H9 (cell line): ENCODE data around the gene PITPNM1. TPM values are rescaled to one million over a fixed set of nuclear protein-coding genes. Genes with fewer than 3 reads are reported as not detected.

ENCODE experiments used
- DNase-seq: peaks from one replicate; pipeline ENCODE4 v3.0.0-alpha.2; 2017
- H2AFZ ChIP-seq: one replicate; pipeline ENCODE4 v1.6.1; 2013; ENCODE audit warnings: mild to moderate bottlenecking, low read length, control low read depth, moderate library complexity
- H2AK5ac ChIP-seq: 2 replicates; pipeline ENCODE4 v1.6.1; 2013; ENCODE audit warnings: low read length, control low read depth, mixed read lengths; ENCODE audit not compliant: insufficient read length
- H2BK120ac ChIP-seq: one replicate; pipeline ENCODE4 v1.6.1; 2013; ENCODE audit warnings: low read depth, mild to moderate bottlenecking, low read length, control low read depth, inconsistent platforms; ENCODE audit not compliant: poor library complexity, severe bottlenecking
- H2BK12ac ChIP-seq: 2 replicates; pipeline ENCODE4 v1.6.1; 2013; ENCODE audit warnings: low read length, control low read depth, mixed read lengths, low read depth; ENCODE audit not compliant: insufficient read length
- H2BK15ac ChIP-seq: 2 replicates; pipeline ENCODE4 v1.6.1; 2013; ENCODE audit warnings: low read depth, low read length, control low read depth
- H2BK20ac ChIP-seq: one replicate; pipeline ENCODE4 v1.6.1; 2013; ENCODE audit warnings: low read depth, mild to moderate bottlenecking, low read length, control low read depth, inconsistent platforms; ENCODE audit not compliant: poor library complexity, severe bottlenecking
- H2BK5ac ChIP-seq: 2 replicates; pipeline ENCODE4 v1.6.1; 2013; ENCODE audit warnings: low read length, control low read depth, mixed read lengths; ENCODE audit not compliant: insufficient read length
- H3K14ac ChIP-seq: 2 replicates; pipeline ENCODE4 v1.6.1; 2013; ENCODE audit warnings: low read length, control low read depth; ENCODE audit not compliant: insufficient read depth
- H3K18ac ChIP-seq: 2 replicates; pipeline ENCODE4 v1.6.1; 2013; ENCODE audit warnings: low read depth, mild to moderate bottlenecking, mixed read lengths, low read length, control low read depth; ENCODE audit not compliant: insufficient read length
- H3K23ac ChIP-seq: 2 replicates; pipeline ENCODE4 v1.6.1; 2013; ENCODE audit warnings: low read length, control low read depth, mixed read lengths, low read depth; ENCODE audit not compliant: insufficient read length
- H3K23me2 ChIP-seq: 2 replicates; pipeline ENCODE4 v1.6.1; 2013; ENCODE audit warnings: low read depth, mild to moderate bottlenecking, mixed read lengths, low read length, control low read depth; ENCODE audit not compliant: insufficient read length, poor library complexity, severe bottlenecking
- H3K27ac ChIP-seq: 2 replicates; pipeline ENCODE4 v1.5.1; 2013; ENCODE audit warnings: low read length, control low read depth, mixed read lengths, low read depth; ENCODE audit not compliant: insufficient read length
- H3K27me3 ChIP-seq: 2 replicates; pipeline ENCODE4 v1.6.1; 2013; ENCODE audit warnings: low read length, control low read depth, inconsistent platforms; ENCODE audit not compliant: insufficient read depth
- H3K4ac ChIP-seq: 2 replicates; pipeline ENCODE4 v1.6.1; 2013; ENCODE audit warnings: low read depth, mild to moderate bottlenecking, control low read depth, inconsistent platforms, low read length, moderate library complexity
- H3K4me1 ChIP-seq: 2 replicates; pipeline ENCODE4 v1.6.1; 2013; ENCODE audit warnings: low read length, control low read depth, inconsistent platforms; ENCODE audit not compliant: insufficient read depth
- H3K4me2 ChIP-seq: 2 replicates; pipeline ENCODE4 v1.6.1; 2013; ENCODE audit warnings: low read length, control low read depth, mixed read lengths; ENCODE audit not compliant: insufficient read length, insufficient read depth
- H3K56ac ChIP-seq: 2 replicates; pipeline ENCODE4 v1.6.1; 2013; ENCODE audit warnings: low read depth, mild to moderate bottlenecking, mixed read lengths, low read length, control low read depth; ENCODE audit not compliant: insufficient read length
- H3K79me1 ChIP-seq: 2 replicates; pipeline ENCODE4 v1.6.1; 2013; ENCODE audit warnings: low read depth, mild to moderate bottlenecking, moderate library complexity, low read length, control low read depth, inconsistent platforms; ENCODE audit not compliant: insufficient read depth, poor library complexity, severe bottlenecking
- H3K79me2 ChIP-seq: 2 replicates; pipeline ENCODE4 v1.6.1; 2013; ENCODE audit warnings: low read length, control low read depth, inconsistent platforms; ENCODE audit not compliant: insufficient read depth
- H3K9ac ChIP-seq: 2 replicates; pipeline ENCODE4 v1.6.1; 2013; ENCODE audit warnings: low read length, control low read depth, mixed read lengths; ENCODE audit not compliant: insufficient read length; ENCODE audit errors: extremely low read depth
- H3K9me3 ChIP-seq: one replicate; pipeline ENCODE4 v1.6.1; 2013; ENCODE audit warnings: low read depth, low read length, inconsistent platforms; ENCODE audit not compliant: control insufficient read depth
- H3T11ph ChIP-seq: one replicate; pipeline ENCODE4 v1.6.1; 2013; ENCODE audit warnings: mild to moderate bottlenecking, low read length, control low read depth, inconsistent platforms
- H4K20me1 ChIP-seq: one replicate; pipeline ENCODE4 v1.6.1; 2013; ENCODE audit not compliant: control insufficient read depth, insufficient read length, insufficient read depth
- H4K5ac ChIP-seq: 2 replicates; pipeline ENCODE4 v1.6.1; 2013; ENCODE audit warnings: low read depth, mild to moderate bottlenecking, mixed read lengths, low read length, control low read depth; ENCODE audit not compliant: insufficient read length
- H4K8ac ChIP-seq: replicated peaks from 2 replicates; pipeline ENCODE4 v1.6.1; 2013; ENCODE audit warnings: low read length, control low read depth, mixed read lengths, low read depth; ENCODE audit not compliant: insufficient read length
- H4K91ac ChIP-seq: 2 replicates; pipeline ENCODE4 v1.6.1; 2013; ENCODE audit warnings: low read depth, mild to moderate bottlenecking, moderate library complexity, mixed read lengths, low read length, control low read depth; ENCODE audit not compliant: insufficient read length
- H3K27ac Mint-ChIP-seq, 3 experiments: 2 replicates in 2 of 3; 3 replicates in 1 of 3; pipeline ENCODE4 v1.8.0; 2020 to 2021; ENCODE audit warnings: mixed read lengths in 3 of 3, mild to moderate bottlenecking in 1 of 3, moderate library complexity in 1 of 3
- H3K27me3 Mint-ChIP-seq: 2 replicates; pipeline ENCODE4 v1.8.0; 2021; ENCODE audit warnings: low read depth, mild to moderate bottlenecking, moderate library complexity, mixed read lengths
- H3K36me3 Mint-ChIP-seq, 3 experiments: 2 replicates in 2 of 3; 3 replicates in 1 of 3; pipeline ENCODE4 v1.8.0; 2020 to 2021; ENCODE audit warnings: low read depth in 3 of 3, mixed read lengths in 3 of 3; ENCODE audit not compliant: insufficient read depth in 1 of 3
- H3K4me1 Mint-ChIP-seq, 2 experiments: 2 replicates each; pipeline ENCODE4 v1.8.0; 2020; ENCODE audit warnings: mixed read lengths in 2 of 2
- H3K4me3 Mint-ChIP-seq, 2 experiments: 2 replicates in 1 of 2; 3 replicates in 1 of 2; pipeline ENCODE4 v1.8.0; 2020 to 2021; ENCODE audit warnings: mild to moderate bottlenecking in 2 of 2, mixed read lengths in 2 of 2, moderate library complexity in 1 of 2
- H3K9me3 Mint-ChIP-seq, 2 experiments: 2 replicates in 1 of 2; 3 replicates in 1 of 2; pipeline ENCODE4 v1.8.0; 2020; ENCODE audit warnings: mild to moderate bottlenecking in 2 of 2, mixed read lengths in 2 of 2, moderate library complexity in 1 of 2
- CTCF ChIP-seq: fragments of 200-600 bp; sonication (generic); conservative IDR thresholded peaks from 3 replicates; pipeline ENCODE4 v1.8.0; 2021; ENCODE audit warnings: antibody characterized with exemption, mild to moderate bottlenecking
- WGBS: extraction: QIAGEN DNeasy Blood & Tissue Kit; methylation state at CpG from one replicate; pipeline ENCODE4 v1.1.7; 2013; ENCODE audit warnings: missing lambda C conversion rate, low lambda C conversion rate, mixed read lengths; ENCODE audit not compliant: insufficient read length; ENCODE audit errors: extremely low coverage; 5-methylcytosine and 5-hydroxymethylcytosine counted together
- total RNA-seq: library from RNA; stranded (reverse); gene quantifications from 2 replicates; pipeline ENCODE4 v1.2.1, GENCODE V29; 2021

The PITPNM1 gene
- total RNA-seq, 1 experiment from 2014 or later, result 43.5 TPM

- H2AFZ ChIP-seq, result no peak overlapping the region
- no peak overlapping the region for H3K27ac ChIP-seq
- H3K27ac Mint-ChIP-seq, result no peak overlapping the region
- no peak overlapping the region for H3K18ac ChIP-seq
- H3K4me2 ChIP-seq, result no peak overlapping the region
- H3K14ac ChIP-seq, result no peak overlapping the region
- DNase-seq, result no peak
- no peak overlapping the region for H3K9ac ChIP-seq
- H4K20me1 ChIP-seq, result no peaks in the 10 kb centered on the region
- no peak overlapping the region for H3K56ac ChIP-seq
- WGBS, result no CpG with 5 or more reads among the region's 19 CpGs
- no peak overlapping the region for H4K91ac ChIP-seq
- H3K4me3 Mint-ChIP-seq, result no peak overlapping the region
- H2AK5ac ChIP-seq, result no peak overlapping the region
- no peak overlapping the region for H4K5ac ChIP-seq
- H2BK20ac ChIP-seq, result no peak overlapping the region
- TF ChIP-seq CTCF, result no peak
- no peaks in the 10 kb centered on the region for H3K4me1 ChIP-seq
- H3K9me3 ChIP-seq, result no peaks in the 10 kb centered on the region
- no peak overlapping the region for H2BK120ac ChIP-seq
- H3K79me2 ChIP-seq, result no peaks in the 10 kb centered on the region
- no peak overlapping the region for H3T11ph ChIP-seq
- H2BK12ac ChIP-seq, result no peak overlapping the region
- H2BK15ac ChIP-seq, result no peak overlapping the region
- H3K4me1 Mint-ChIP-seq, result no peaks in the 10 kb centered on the region
- no peak overlapping the region for H3K23ac ChIP-seq
- no peaks in the 10 kb centered on the region for H3K23me2 ChIP-seq
- H3K9me3 Mint-ChIP-seq, result no peaks in the 10 kb centered on the region
- H3K27me3 Mint-ChIP-seq, result no peaks in the 10 kb centered on the region
- no peaks in the 10 kb centered on the region for H3K79me1 ChIP-seq
- no peak overlapping the region for H4K8ac ChIP-seq
- peaks cover 4 to 36% (median 20%) of the 10 kb centered on the region in 3 experiments; a peak in 6 of 7 replicates for H3K36me3 Mint-ChIP-seq
- no peaks in the 10 kb centered on the region for H3K27me3 ChIP-seq
- H2BK5ac ChIP-seq, result no peak overlapping the region
- H3K4ac ChIP-seq, result no peak overlapping the region
Measured at GRCh38 chr11:67492069-67492727, 13.0 kb downstream of the PITPNM1 start.
